GM13977 (cell line): ENCODE results near the gene KIAA1328.

Source experiments
- DNase-seq: peaks from one replicate; pipeline ENCODE4 v3.0.0; 2012; ENCODE audit warnings: low spot score
- in situ Hi-C: fragments of 300-500 bp; cut with MboI; formaldehyde crosslinking; loops from one replicate; pipeline ENCODE4 v1.12.0; 2022; ENCODE audit warnings: low sequenced_read_pairs, low pct_unique_long_range_greater_than_20kb, mixed read lengths, inconsistent platforms; ENCODE audit not compliant: unreplicated experiment
- TF ChIP-seq, protein P1 (sequence below): IDR thresholded peaks from 2 replicates; pipeline ENCODE4 v1.5.1; 2012; ENCODE audit warnings: mild to moderate bottlenecking, control low read depth; ENCODE audit not compliant: insufficient read depth; ENCODE audit errors: extremely low read depth, missing control alignments

Gene KIAA1328

DNA sequence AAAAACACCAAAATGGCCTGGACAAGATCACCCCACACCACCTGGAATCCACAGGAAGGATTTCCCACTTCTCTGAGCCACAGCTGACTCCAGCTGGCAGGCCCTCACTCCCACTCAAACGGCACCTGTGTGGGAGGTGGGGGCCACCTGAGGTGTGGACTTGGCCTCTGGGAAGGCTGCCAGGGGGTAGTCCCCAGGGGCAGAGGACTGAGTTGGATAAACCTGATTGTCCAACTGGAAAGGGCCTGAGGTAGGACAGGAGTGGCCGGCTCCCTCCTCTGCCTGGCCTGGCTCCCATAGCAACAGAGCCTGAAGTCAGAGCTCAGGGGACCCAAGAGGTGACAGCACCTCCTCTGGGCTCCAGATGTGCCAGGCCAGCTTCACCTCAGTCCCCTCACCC, 436.5 kb downstream of the KIAA1328 start:
- no peak for DNase-seq
- in situ Hi-C loops, result no loop called here
- TF ChIP-seq, protein P1, sequence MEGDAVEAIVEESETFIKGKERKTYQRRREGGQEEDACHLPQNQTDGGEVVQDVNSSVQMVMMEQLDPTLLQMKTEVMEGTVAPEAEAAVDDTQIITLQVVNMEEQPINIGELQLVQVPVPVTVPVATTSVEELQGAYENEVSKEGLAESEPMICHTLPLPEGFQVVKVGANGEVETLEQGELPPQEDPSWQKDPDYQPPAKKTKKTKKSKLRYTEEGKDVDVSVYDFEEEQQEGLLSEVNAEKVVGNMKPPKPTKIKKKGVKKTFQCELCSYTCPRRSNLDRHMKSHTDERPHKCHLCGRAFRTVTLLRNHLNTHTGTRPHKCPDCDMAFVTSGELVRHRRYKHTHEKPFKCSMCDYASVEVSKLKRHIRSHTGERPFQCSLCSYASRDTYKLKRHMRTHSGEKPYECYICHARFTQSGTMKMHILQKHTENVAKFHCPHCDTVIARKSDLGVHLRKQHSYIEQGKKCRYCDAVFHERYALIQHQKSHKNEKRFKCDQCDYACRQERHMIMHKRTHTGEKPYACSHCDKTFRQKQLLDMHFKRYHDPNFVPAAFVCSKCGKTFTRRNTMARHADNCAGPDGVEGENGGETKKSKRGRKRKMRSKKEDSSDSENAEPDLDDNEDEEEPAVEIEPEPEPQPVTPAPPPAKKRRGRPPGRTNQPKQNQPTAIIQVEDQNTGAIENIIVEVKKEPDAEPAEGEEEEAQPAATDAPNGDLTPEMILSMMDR, result no peak

DNA sequence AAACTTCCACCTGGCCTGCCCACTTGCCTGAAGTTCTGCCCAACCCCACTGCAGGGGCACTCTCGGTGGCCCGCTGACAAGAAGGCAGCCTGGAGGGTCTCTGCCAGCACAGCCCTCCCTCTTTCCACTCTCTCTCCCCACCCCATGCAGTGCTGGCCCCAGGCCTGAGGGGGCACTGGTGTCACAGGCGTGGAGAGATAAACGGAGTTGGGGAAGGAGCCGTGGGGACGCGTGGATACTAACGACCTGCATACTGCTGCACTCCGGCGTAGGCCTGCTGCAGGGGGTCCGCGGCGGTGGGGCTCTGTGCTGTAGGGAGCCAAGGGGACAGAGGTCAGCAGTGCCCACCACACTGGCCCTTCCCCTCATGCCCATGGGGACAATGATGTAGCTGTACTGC, 437.4 kb downstream of the KIAA1328 start:
- DNase-seq, result no peak
- TF ChIP-seq, protein P1, result peak; percentile 35
- in situ Hi-C loops, result no loop called here

DNA sequence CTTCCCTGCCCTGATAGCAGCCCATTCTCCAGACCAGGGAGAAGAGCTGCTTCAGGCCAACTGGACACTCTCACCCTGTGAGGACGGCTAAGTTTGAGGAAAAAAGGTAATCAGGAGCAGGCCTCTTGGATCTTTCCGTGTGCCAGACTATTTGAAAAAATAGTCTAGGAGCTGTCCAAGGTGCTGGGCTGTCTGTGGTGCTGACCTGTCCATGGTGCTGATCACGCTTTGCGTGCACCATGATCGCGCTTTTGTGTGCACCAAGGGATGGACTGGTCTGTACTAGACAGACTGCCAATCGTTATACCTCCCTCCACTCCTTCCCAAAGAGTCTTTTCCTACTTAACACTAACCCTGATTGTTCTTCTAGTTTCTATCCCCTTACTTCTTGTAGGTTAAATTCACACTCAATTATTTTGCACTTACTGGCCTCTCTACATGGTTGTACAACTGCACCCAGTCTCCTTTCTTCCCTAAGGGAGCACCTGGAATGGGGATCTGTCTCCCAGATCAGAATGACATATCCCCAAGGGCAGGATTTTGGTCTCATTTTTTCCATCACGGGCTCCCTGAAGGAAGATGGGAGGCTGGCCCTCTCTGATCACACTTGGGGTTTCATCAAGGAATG, 441.2 kb downstream of the KIAA1328 start:
- TF ChIP-seq, protein P1, result no peak
- DNase-seq, result no peak
- in situ Hi-C loops, result no loop called here

DNA sequence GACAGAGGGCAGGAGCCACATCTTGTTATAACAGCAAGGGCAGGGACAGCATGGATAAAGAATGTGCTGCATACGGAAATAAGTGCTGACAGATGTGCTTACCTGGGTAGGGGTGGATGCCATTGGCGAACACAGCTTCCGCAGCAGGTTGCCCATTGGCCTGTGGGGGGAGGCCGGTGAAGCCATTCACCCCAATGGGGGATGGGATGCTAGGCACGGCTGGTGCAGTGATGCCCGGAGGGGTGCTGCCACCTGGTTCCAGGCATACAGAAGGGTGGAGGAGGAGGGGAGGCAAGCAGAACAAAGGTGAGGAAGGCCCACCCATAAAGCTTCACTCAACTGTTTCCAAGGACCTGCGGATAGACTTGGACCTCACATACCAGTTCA, 441.7 kb downstream of the KIAA1328 start:
- no peak for DNase-seq
- TF ChIP-seq, protein P1, result no peak
- in situ Hi-C loops, result no loop called here

DNA sequence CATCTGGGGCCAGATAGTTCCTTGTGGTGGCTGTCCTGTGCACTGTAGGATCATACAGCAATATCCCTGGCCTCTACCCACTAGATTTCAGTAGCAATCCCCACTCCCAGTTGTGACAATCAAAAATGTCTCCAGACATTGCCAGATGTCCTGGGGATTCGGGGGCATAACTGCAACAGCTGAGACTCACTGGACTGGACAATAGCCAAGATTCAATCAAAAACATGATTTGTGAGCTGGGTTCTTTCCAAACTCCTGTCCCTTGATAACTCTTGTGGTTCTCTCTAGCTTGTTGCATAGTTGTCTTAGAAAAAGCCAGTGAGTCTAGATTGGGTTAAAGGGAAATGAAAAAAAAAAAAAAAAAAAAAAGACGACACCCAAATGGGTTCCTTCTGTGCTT, 443.3 kb downstream of the KIAA1328 start:
- in situ Hi-C loops, result no loop called here
- TF ChIP-seq, protein P1, result no peak
- no peak for DNase-seq

DNA sequence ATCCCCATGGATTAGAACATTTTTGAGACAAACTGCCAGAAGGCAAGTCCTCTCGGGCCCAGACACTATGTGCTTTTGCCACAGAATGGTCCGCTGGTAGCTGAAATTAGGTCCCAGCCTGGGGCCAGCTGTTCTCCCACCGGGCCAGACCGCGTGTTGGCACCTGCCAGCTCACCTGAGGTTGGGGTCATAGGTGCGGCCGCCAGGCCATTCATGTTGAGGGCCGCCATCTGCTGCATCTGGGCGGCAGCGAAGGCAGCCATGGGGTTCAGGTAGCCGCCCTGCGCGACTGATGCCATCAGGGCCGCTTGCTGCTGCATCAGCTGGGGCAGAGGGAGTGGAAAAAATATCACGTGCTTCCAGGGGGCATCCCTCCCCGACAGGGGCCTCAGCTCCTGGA, 443.9 kb downstream of the KIAA1328 start:
- in situ Hi-C loops, result no loop called here

More for the DNA sequence above, 443.9 kb downstream of the KIAA1328 start:
- TF ChIP-seq, protein P1, result no peak
- DNase-seq, result no peak
